OCI-LY7 (cell line): ENCODE data around the gene ANKMY1.

Source experiments
- CTCF ChIP-seq: fragments of 200-600 bp; sonication (generic); conservative IDR thresholded peaks from 2 replicates; pipeline ENCODE4 v1.5.1; 2014; ENCODE audit warnings: mild to moderate bottlenecking, antibody characterized with exemption, low read length, moderate library complexity, mixed read lengths
- EZH2phosphoT487 ChIP-seq: fragments of 200-600 bp; sonication (generic); IDR thresholded peaks from 2 replicates; pipeline ENCODE4 v1.6.1; 2018; ENCODE audit warnings: low read depth, borderline replicate concordance, mild to moderate bottlenecking, mixed run types, antibody characterized with exemption, low read length, moderate library complexity, mixed read lengths

GRCh38 chr2:240539906-240540305 lies 17.9 kb downstream of the ANKMY1 start:
- TF ChIP-seq CTCF (no peak), EZH2phosphoT487 (no peak)
